GM18508 (cell line): ENCODE measurements around the gene CFAP53.

ENCODE experiments used
- ATAC-seq: cut with Tn5 transposase; IDR thresholded peaks from one replicate; pipeline ENCODE4 v1.9.1; 2021; ENCODE audit warnings: moderate number of reproducible peaks; ENCODE audit not compliant: insufficient read depth, unreplicated experiment

The CFAP53 gene

GRCh38 chr18:50199346-50199855 lies 66.9 kb downstream of the CFAP53 start:
- ATAC-seq: no peak

GRCh38 chr18:50196261-50196660 lies 70.0 kb downstream of the CFAP53 start:
- ATAC-seq: no peak

GRCh38 chr18:50195689-50196088 lies 70.6 kb downstream of the CFAP53 start:
- ATAC-seq: no peak

- ATAC-seq: no peak
These were observed 71.4 kb downstream of the CFAP53 start, which contains the start of gene MYO5B for GRCh38 chr18:50194631-50195532. MYO5B (minus strand) TSS chr18:50195147; CDS start chr18:50194793, 354 bp downstream.

- no peak for ATAC-seq
These were observed 72.3 kb downstream of the CFAP53 start for GRCh38 chr18:50193796-50194630.

GRCh38 chr18:50192995-50193795 lies 73.1 kb downstream of the CFAP53 start:
- ATAC-seq: no peak

- no peak for ATAC-seq
These were observed 75.4 kb downstream of the CFAP53 start for GRCh38 chr18:50190926-50191325.

GRCh38 chr18:50190236-50190635 lies 76.1 kb downstream of the CFAP53 start:
- no peak for ATAC-seq

- ATAC-seq: no peak
These were observed 77.1 kb downstream of the CFAP53 start for GRCh38 chr18:50189160-50189559.

GRCh38 chr18:50188652-50189051 lies 77.6 kb downstream of the CFAP53 start:
- no peak for ATAC-seq

- no peak for ATAC-seq
These were observed 78.6 kb downstream of the CFAP53 start for GRCh38 chr18:50187659-50188058.

GRCh38 chr18:50186385-50186784 lies 79.9 kb downstream of the CFAP53 start:
- no peak for ATAC-seq

GRCh38 chr18:50183556-50183955 lies 82.7 kb downstream of the CFAP53 start:
- no peak for ATAC-seq

- no peak for ATAC-seq
These were observed 83.8 kb downstream of the CFAP53 start for GRCh38 chr18:50182511-50182910.

- ATAC-seq: no peak
These were observed 84.7 kb downstream of the CFAP53 start for GRCh38 chr18:50181590-50181989.

GRCh38 chr18:50179465-50179864 lies 86.8 kb downstream of the CFAP53 start:
- no peak for ATAC-seq

GRCh38 chr18:50177294-50177992 lies 88.9 kb downstream of the CFAP53 start:
- no peak for ATAC-seq
